NCI-H2081 treated with DMSO at 0.1 percent for 48 hours (cell line): Measurements from ENCODE around the gene LGALSL.

Experiments used
- DNase-seq: peaks from one replicate; lab custom pipeline; 2025; lab: John Stamatoyannopoulos, UW

LGALSL gene

DNA sequence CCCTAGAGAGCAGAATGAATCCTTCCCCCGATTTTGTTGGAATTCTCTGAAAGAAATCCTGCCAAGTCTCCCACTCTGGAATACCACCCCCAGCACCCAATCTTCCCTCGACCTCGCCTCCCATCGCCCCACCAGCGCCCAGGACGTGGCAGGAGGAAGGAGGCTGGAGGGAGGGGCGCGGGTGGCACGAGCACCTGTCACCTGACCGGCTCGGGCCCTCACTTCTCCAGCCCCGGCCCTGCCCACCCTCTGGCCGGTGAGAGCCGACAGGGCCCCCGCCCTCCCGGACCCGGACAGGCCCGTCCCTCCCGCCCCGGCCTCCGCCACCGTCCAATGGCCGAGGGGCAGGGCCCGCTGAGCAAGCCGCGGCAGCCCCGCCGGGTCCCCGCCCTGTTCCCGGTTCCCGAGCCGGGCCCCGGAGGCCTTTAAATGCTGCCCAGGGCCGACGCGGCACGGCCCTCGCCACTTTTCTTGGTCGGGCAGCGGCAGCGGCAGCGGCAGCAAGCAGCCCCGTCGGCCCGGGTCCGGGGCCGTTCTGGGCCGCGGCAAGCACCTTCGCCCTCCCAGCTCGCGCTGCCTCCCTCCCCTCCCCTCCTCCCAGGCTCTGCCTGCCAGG, at the start of gene LGALSL:
TSS of gene LGALSL (plus strand) at position 393 of the 616 bp plus-strand sequence. CDS start 384 bp downstream, outside the sequence.
- no peak for DNase-seq

- DNase-seq: no peak
Measured at GRCh38 chr2:64404743-64405142, 49.2 kb upstream of the LGALSL start.

DNA sequence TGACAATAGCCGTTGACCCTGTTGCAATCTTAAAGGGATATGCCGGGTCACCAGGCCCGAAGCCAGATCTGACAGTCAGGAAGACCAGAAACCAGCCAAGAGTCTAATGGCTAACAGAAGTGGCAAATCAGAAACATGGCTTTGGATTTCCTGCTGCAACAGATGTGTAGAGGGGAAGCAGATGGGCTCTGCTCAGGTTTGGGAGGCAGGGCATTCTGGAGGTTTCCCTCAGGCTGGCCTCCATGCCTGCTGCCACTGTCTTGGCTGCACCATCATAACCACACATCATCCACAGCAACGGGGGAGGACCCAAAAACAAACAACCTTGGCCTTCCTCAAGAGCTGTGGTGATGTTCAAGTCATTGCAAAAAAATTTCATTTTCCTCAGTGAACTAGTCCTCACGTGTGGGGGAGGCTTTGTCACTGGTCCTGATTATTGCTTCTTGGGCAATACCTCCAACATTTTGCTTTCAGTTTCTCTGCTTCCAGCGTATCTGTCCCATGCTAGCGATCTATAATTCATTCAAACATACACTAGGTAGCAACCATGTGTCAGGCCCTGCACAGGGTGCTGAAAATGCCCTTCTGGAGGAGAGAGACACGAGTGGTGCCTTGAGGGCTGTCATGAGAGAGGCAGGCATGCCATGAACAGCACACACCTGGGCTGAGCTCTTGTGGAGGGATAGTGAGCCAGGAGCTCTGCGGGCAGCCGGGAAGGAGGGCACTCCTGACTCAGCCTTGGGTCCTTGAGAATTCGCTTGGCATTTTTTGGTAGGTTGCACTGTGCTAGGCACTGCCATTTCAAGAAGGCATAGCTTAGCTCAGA, 48.2 kb upstream of the LGALSL start:
- no peak for DNase-seq

DNA sequence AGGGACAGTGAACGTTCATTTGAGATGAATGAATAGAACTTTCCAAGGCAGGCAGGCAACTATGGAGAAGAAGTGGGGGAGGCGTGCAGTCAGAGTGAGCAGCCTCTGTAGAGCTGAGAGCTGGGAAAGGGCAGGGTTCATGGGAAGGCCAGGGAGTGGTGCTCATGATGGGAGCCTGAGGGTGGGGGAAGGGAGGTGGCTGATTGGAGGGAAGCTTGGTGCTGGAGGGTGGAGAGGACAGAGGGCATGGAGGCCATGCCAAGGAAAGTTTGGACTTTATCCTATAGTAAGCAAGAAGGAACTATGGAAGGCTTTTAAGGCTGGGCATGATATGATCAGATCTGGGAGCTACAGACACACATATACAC, 47.6 kb upstream of the LGALSL start:
- no peak for DNase-seq

GRCh38 chr2:64408031-64408430, 45.9 kb upstream of the LGALSL start:
- DNase-seq: no peak

DNA sequence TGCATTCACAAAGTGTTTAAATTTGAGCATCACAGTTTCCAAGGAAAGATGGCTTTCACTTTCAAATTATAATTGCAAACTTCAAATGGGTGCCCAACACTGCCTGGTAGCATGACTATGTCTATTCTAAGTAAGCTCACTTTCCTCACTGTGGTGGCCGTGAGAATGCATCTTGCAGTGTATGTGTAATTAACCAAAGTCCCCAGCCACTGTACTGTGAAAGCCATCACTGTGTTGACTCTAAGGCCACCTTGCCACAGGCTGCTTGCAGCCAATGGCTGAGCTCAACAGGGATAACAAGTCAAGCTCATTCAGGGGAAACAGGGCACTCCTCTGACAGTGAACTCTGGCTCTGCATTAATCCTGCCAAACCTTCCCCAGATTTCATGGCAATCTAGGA, 43.3 kb upstream of the LGALSL start:
- DNase-seq: no peak

- no peak for DNase-seq
Measured at GRCh38 chr2:64412671-64413070, 41.3 kb upstream of the LGALSL start.

DNA sequence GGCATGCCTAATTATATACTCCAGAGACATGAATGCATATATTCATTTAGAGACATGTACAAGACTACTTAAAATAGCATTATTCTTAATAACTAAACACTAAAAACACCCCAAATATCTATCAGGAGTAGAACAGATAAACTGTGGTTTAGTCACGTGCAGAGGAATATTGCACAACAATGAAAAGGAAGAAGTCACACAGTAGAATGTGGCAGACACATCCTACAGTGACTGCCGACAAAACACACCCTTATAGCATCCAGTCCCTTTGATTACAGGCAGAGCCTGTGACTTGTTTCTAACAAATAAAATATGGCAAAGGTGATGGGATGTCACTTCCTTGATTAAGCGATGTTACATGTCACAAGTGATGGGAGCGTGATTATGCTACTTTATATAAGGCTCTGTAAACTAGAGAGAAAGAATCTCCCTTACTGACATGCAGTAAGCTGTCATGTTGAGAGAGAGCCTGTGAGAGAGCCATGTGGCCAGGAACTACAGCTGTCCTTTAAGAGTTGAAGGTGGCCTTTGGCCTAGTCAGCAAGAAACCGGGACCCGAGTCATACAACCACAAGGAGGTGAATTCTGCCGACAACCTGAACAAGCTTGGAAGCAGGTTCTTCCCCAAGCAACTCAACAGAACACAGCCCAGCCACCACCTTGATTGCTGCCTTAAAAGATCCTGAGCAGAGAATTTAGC, 39.1 kb upstream of the LGALSL start:
- DNase-seq: no peak

DNA sequence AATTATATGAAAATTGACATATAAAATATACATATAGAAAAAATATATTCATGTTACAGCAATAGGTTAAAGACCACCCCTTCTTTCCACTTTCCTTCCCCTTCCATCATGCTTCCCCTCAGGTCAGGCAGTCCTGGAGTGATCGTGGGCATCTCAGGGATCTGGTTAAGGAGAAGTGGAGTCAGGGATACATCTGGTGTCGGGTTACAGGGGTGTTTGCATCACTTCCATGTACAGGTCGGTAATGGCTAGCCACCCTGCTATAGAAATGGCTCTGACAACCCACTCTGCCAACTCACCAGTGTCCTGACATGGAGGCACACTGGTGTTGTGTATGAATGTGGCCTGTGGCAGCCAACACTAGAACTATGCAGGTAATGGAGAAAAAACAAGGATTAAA, 36.3 kb upstream of the LGALSL start:
- DNase-seq: no peak

DNA sequence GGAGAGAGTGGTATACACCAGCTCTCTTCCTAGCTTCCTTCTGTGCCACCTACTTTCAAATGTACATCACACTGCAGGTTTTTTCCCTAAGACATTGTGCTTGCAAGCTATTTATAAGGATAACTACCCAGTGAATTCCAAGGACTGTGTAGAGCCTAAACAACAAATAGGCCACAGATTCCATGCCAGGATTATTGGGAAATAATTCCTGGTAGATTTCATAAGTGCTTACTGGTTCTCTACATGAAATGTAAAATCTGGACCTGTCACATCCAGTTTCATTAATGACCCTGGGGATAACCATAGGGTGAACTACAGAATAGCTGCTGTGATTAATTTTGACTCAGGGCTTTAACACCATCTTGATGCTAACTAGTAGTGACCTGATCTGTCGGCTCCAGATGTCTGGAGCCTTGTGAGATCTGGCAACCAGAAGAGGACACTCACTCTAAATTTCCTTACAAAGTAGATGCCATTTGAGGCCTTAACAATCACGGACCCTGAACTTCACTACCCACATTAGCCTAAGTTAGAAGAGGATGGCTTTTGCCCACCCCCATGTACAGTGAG, 34.3 kb upstream of the LGALSL start:
- no peak for DNase-seq

DNA sequence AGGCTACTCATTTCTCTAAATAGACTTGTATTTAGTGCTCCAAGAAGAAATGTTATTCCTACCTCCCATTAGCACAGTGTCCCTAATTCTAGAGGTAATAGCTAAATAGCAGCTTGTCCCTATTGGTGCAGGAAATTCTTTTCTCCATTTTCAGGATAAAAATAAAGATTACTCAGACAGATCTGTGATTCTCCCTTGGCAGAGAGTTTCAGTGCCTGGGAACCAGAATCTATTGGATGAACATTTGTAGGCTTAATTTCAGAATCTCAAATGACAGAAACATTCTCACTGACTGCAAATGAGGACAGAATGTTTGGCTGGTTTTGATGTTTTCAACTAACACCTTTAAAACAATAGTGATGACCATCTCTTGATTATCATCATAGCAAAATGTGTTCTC, 33.3 kb upstream of the LGALSL start:
- no peak for DNase-seq

- DNase-seq: no peak
Measured at GRCh38 chr2:64421201-64421600, 32.8 kb upstream of the LGALSL start.

- DNase-seq: no peak
Measured at GRCh38 chr2:64422466-64422865, 31.5 kb upstream of the LGALSL start.

- no peak for DNase-seq
Measured at GRCh38 chr2:64423303-64423702, 30.7 kb upstream of the LGALSL start.

DNA sequence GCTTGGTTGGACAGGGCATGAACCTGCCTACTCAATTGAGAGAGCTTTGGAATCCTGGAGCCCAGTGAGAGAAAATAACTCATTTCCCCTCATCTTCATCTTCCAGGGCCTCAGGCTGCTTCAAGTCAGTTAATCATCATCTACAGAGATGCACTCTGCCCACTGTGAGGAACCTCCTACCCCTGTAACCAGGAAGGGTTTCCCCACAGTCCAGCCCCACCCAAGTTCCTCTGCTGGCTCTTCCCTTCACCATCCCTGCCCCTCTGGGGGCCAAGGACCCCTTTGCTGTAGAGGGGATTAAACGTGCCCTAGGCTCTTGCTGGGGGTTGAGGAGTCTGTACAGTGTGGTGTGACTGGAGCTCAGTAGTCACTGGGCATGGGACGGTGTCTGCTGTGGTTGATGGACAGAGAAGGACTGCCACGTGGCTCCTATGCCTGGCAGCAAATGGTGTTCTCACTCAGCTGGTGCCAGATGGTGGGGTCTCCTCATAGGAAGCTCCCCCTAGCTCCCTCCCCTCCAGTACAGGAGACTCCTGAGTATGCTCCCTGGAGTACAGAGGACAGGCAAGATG, 29.5 kb upstream of the LGALSL start:
- DNase-seq: no peak

GRCh38 chr2:64426183-64426952, 27.6 kb upstream of the LGALSL start:
- DNase-seq: no peak

GRCh38 chr2:64434039-64434657, 19.8 kb upstream of the LGALSL start:
- DNase-seq: no peak

DNA sequence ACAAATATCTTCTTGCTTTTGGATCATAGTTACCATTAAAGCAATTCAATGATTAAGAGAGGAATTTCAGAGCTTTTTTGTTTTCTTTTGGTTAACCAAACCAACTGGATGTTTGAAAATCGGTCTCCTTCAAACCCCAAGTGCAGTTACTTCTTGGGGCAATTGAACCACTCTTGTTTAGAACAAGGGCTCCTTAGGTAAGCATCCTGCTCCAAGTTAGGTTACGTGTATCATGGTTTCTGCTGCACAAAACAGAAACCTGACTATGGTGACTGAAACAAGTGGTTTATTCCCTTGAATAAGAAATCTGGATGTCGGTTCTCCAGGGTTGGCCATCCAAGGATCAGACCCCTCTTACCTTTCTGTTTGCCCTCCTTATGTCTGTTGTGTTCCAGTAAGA, 16.1 kb upstream of the LGALSL start:
- no peak for DNase-seq

DNA sequence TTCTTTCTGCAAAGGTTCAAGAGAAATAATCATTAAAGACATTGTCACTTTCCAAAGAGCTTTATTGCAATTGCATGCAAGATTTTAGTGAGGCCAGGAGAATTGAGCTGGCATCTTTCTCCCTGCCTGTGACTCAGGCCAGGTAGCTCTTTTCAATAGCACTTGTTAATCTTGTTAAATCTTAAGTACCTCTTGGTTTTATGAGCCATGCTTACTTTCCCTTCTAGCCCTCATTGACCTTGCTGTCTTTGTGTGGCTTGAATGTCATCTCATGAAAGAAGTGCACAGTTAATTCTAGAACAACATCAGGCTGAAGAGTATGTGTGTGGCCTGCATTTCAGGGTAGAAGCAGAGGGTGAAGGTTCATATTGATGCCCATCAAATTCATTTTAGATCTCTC, 14.8 kb upstream of the LGALSL start:
- no peak for DNase-seq

GRCh38 chr2:64440843-64441242, 13.1 kb upstream of the LGALSL start:
- DNase-seq: no peak

DNA sequence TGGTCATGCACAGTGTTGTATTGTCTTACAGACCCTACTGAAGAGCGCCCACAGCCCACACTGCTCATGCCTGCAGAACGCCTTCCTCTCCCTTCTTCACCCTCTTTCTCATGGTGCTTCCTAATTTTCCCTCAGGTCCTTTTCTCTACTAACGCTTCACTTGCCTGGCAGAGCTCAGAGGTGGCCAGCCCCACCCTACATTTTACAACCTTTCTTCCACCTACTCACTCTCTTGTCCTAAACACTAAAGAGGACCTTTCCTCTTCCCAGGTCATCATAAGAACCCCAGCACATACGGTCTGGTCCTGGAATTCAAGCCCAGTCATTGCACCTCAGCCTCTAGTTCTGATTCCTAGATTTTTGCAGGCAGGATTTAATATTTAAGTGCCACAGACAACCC, 11.7 kb upstream of the LGALSL start:
- DNase-seq: no peak
